Transverse colon (tissue), 4 donors: ENCODE data around the gene DCUN1D5. TPM values are rescaled to one million over a fixed set of nuclear protein-coding genes. Genes with fewer than 3 reads are reported as not detected.

ENCODE experiments used
- DNase-seq: peaks from one replicate; pipeline ENCODE4 v3.0.0-alpha.2; 2019
- H3K27ac ChIP-seq, 4 donors: fragments of 200-600 bp; sonication (generic); 2 replicates each; pipeline ENCODE4 v1.5.1; 2016 to 2018; ENCODE audit warnings: inconsistent platforms in 4 of 4
- H3K27me3 ChIP-seq: fragments of 200-600 bp; sonication (generic); 2 replicates; pipeline ENCODE4 v1.5.1; 2017; ENCODE audit warnings: inconsistent platforms
- H3K36me3 ChIP-seq, 4 donors: fragments of 200-600 bp; sonication (generic); 2 replicates each; pipeline ENCODE4 v1.5.1; 2017 to 2019; ENCODE audit warnings: inconsistent platforms in 4 of 4
- H3K4me1 ChIP-seq, 4 donors: fragments of 200-600 bp; sonication (generic); 2 replicates each; pipeline ENCODE4 v1.5.1; 2017 to 2020; ENCODE audit warnings: inconsistent platforms in 4 of 4
- H3K4me3 ChIP-seq, 4 donors: fragments of 200-600 bp; sonication (generic); 1 replicate in 1 of 4; 2 replicates in 3 of 4; pipeline versions ENCODE4 v1.5.1 to v1.6.1; 2017 to 2019; ENCODE audit warnings: inconsistent platforms in 4 of 4
- H3K9me3 ChIP-seq, 2 donors: fragments of 200-600 bp; sonication (generic); 2 replicates each; pipeline ENCODE4 v1.5.1; 2017 to 2019; ENCODE audit warnings: inconsistent platforms in 2 of 2
- CTCF ChIP-seq, 5 experiments: fragments of 200-600 bp in 3 of 5; fragments of 450-650 bp in 2 of 5; sonication (generic) in 3 of 5; IDR thresholded peaks; 1 replicate in 2 of 5; 2 replicates in 3 of 5; pipeline ENCODE4 v1.5.1; 2016 to 2017; ENCODE audit warnings: antibody characterized with exemption in 5 of 5, inconsistent platforms in 3 of 5, mild to moderate bottlenecking in 2 of 5, moderate library complexity in 1 of 5
- EP300 ChIP-seq: sonication (generic); formaldehyde crosslinking; IDR thresholded peaks from one replicate; pipeline ENCODE4 v1.6.1; 2017; ENCODE audit warnings: antibody characterized with exemption, low read depth
- POLR2A ChIP-seq: fragments of 450-650 bp; IDR thresholded peaks from one replicate; pipeline ENCODE4 v1.6.1; 2016; ENCODE audit warnings: antibody characterized with exemption, mild to moderate bottlenecking, moderate library complexity
- POLR2AphosphoS5 ChIP-seq, 3 donors: sonication (generic); formaldehyde crosslinking; IDR thresholded peaks; one replicate each; pipeline ENCODE4 v1.6.1; 2016; ENCODE audit warnings: antibody characterized with exemption in 3 of 3
- WGBS, 2 donors: methylation state at CpG; one replicate each; pipeline ENCODE4 v1.1.5; 2018; ENCODE audit warnings: low coverage in 1 of 2; 5-methylcytosine and 5-hydroxymethylcytosine counted together
- in situ Hi-C, 4 donors: fragments of 200-750 bp; cut with MboI; loops; one replicate each; pipeline versions ENCODE4 v1.15.0 to v1.15.1; 2017; ENCODE audit warnings: low sequenced_read_pairs in 3 of 4, low pct_ligation_motif_present in 1 of 4, low pct_unique_long_range_greater_than_20kb in 1 of 4
- intact Hi-C: fragments of 100-400 bp; cut with DNase I; formaldehyde crosslinking; loops from one replicate; pipeline ENCODE4 v1.15.1; 2023; ENCODE audit warnings: low total_unique reads
- total RNA-seq, 4 donors: library from RNA; depleted of rRNA; stranded (reverse); fragments of >200 nt; gene quantifications; one replicate each; pipeline ENCODE4 v1.1.0, GENCODE V29; 2016

DCUN1D5 gene
- total RNA-seq, 4 donors from 2014 or later = 4.5 to 48.8 (median 24.4) TPM

GRCh38 chr11:103111400-103111799 is 19.4 kb upstream of the DCUN1D5 start:
- Histone ChIP-seq H3K4me1 (peaks cover 0 to 15% (median 6%) of the 10 kb centered on the region in 4 donors), H3K4me3 (no peak overlapping the region), H3K9me3 (no peaks in the 10 kb centered on the region), H3K27me3 (no peaks in the 10 kb centered on the region), H3K27ac (no peak overlapping the region), H3K36me3 (no peaks in the 10 kb centered on the region)
- no peak for DNase-seq
- in situ Hi-C loops = no loop called here
- 92 to 93% methylated on average over 5 of the region's 5 CpGs for WGBS, 2 donors
- no peak for TF ChIP-seq POLR2A
- TF ChIP-seq POLR2AphosphoS5 (IDR thresholded peaks at IDR 0.05) = no peak
- TF ChIP-seq CTCF (IDR thresholded peaks at IDR 0.05) = no peak
- no peak for TF ChIP-seq EP300
- intact Hi-C loops = no loop called here

- TF ChIP-seq CTCF (IDR thresholded peaks at IDR 0.05) (no peak), POLR2A (no peak), EP300 (no peak), POLR2AphosphoS5 (IDR thresholded peaks at IDR 0.05) (no peak)
- in situ Hi-C loops (no loop called here), intact Hi-C loops (no loop called here)
- Histone ChIP-seq H3K4me1 (peaks cover 0 to 15% (median 6%) of the 10 kb centered on the region in 4 donors), H3K4me3 (peak overlapping the region in 2 of 4 donors; percentile 63 to 64), H3K9me3 (no peaks in the 10 kb centered on the region), H3K36me3 (no peaks in the 10 kb centered on the region), H3K27ac (no peak overlapping the region), H3K27me3 (peaks cover 8% of the 10 kb centered on the region)
- no peak for DNase-seq
Measured at GRCh38 chr11:103110391-103110790, 18.4 kb upstream of the DCUN1D5 start.

GRCh38 chr11:103109818-103110388 is 17.9 kb upstream of the DCUN1D5 start:
- in situ Hi-C loops (no loop called here), intact Hi-C loops (no loop called here)
- 42 to 48% methylated on average over 4 to 26 of the region's 26 CpGs for WGBS, 2 donors
- no peaks in the 10 kb centered on the region for H3K9me3 ChIP-seq
- TF ChIP-seq EP300 = no peak
- no peak for TF ChIP-seq POLR2A
- TF ChIP-seq POLR2AphosphoS5 (IDR thresholded peaks at IDR 0.05) = no peak
- no peak for TF ChIP-seq CTCF (IDR thresholded peaks at IDR 0.05)
- no peaks in the 10 kb centered on the region for H3K36me3 ChIP-seq
- peak overlapping the region; percentile 42 to 64 (median 63) for H3K4me3 ChIP-seq
- peak overlapping the region; percentile 51 to 84 (median 71) for H3K27ac ChIP-seq
- no peak for DNase-seq
- peaks cover 9% of the 10 kb centered on the region for H3K27me3 ChIP-seq
- peaks cover 0 to 15% (median 6%) of the 10 kb centered on the region in 4 donors for H3K4me1 ChIP-seq

GRCh38 chr11:103108933-103109817 is 17.2 kb upstream of the DCUN1D5 start, which contains the start of gene DYNC2H1:
TSS of gene DYNC2H1 (plus strand) at chr11:103109426. CDS start at chr11:103109575, 149 bp downstream.
- TF ChIP-seq POLR2A (no peak), POLR2AphosphoS5 (IDR thresholded peaks at IDR 0.05) (peak in 2 of 3 donors; percentile 42 to 51), CTCF (IDR thresholded peaks at IDR 0.05) (peak; percentile 43 to 52 (median 48)), EP300 (no peak)
- DNase-seq = peak; percentile 88
- in situ Hi-C loops = no loop called here
- H3K4me1 ChIP-seq = peaks cover 0 to 15% (median 6%) of the 10 kb centered on the region in 4 donors
- H3K36me3 ChIP-seq = no peaks in the 10 kb centered on the region
- H3K27me3 ChIP-seq = peaks cover 9% of the 10 kb centered on the region
- peak within 1 kb of the TSS; percentile 42 to 64 (median 63) for H3K4me3 ChIP-seq
- no peaks in the 10 kb centered on the region for H3K9me3 ChIP-seq
- 1% methylated on average over 9 to 53 of the region's 53 CpGs for whole genome bisulfite sequencing, 2 donors
- H3K27ac ChIP-seq = peak within 1 kb of the TSS; percentile 51 to 84 (median 71)
- intact Hi-C loops = no loop called here
